Upper lobe of right lung (tissue), 1 donor: Measurements from ENCODE around the gene KRTAP5-4. TPM values are rescaled to one million over a fixed set of nuclear protein-coding genes. Genes with fewer than 3 reads are reported as not detected.

Experiments used
- ATAC-seq: fragments of 200-7000 bp; cut with Tn5 transposase; one replicate; pipeline ENCODE4 v1.9.1; 2020; ENCODE audit warnings: mild to moderate bottlenecking, moderate library complexity
- DNase-seq: peaks from one replicate; pipeline ENCODE4 v3.0.0-alpha.2; 2020
- H3K27ac ChIP-seq: fragments of 200-600 bp; one replicate; pipeline ENCODE4 v1.8.0; 2022
- H3K27me3 ChIP-seq: fragments of 200-600 bp; one replicate; pipeline ENCODE4 v1.8.0; 2022; ENCODE audit warnings: mild to moderate bottlenecking
- H3K36me3 ChIP-seq: fragments of 200-600 bp; one replicate; pipeline ENCODE4 v1.8.0; 2022
- H3K4me1 ChIP-seq: fragments of 200-600 bp; one replicate; pipeline ENCODE4 v1.8.0; 2022
- H3K4me3 ChIP-seq: fragments of 200-600 bp; one replicate; pipeline ENCODE4 v1.8.0; 2022; ENCODE audit warnings: mild to moderate bottlenecking
- H3K9me3 ChIP-seq: fragments of 200-600 bp; one replicate; pipeline ENCODE4 v1.8.0; 2022
- CTCF ChIP-seq: fragments of 200-600 bp; IDR thresholded peaks from one replicate; pipeline ENCODE4 v1.8.0; 2022; ENCODE audit warnings: antibody characterized with exemption
- intact Hi-C: fragments of 100-400 bp; cut with DNase I; formaldehyde crosslinking; loops from one replicate; pipeline ENCODE4 v1.11.0; 2022
- total RNA-seq: library from RNA; stranded (reverse); fragmentation: NEBNext Ultra II Directional; extraction: Animal tissue kit (Norgen Biotek cat#: 25700); gene quantifications from one replicate; pipeline ENCODE4 v1.2.1, GENCODE V29; 2021
- donor health status: DM: no; HTN: yes; CAD: no; lungs with severe emphysema.

The KRTAP5-4 gene
- total RNA-seq, 1 donor from 2014 or later, result not detected

- DNase-seq (no peak), ATAC-seq (no peak)
- H3K9me3 ChIP-seq, result no peaks in the 10 kb centered on the region
- H3K4me1 ChIP-seq, result no peaks in the 10 kb centered on the region
- no peaks in the 10 kb centered on the region for H3K36me3 ChIP-seq
- intact Hi-C loops, result no loop called here
- H3K27ac ChIP-seq, result no peak overlapping the region
- H3K4me3 ChIP-seq, result no peak overlapping the region
- TF ChIP-seq CTCF, result no peak
- no peaks in the 10 kb centered on the region for H3K27me3 ChIP-seq
Measured at GRCh38 chr11:1645357-1645821, 23.5 kb upstream of the KRTAP5-4 start.

GRCh38 chr11:1644601-1645356, 22.8 kb upstream of the KRTAP5-4 start:
- DNase-seq, result no peak
- H3K36me3 ChIP-seq, result no peaks in the 10 kb centered on the region
- H3K4me1 ChIP-seq, result no peaks in the 10 kb centered on the region
- H3K4me3 ChIP-seq, result no peak overlapping the region
- no peak for TF ChIP-seq CTCF
- no peaks in the 10 kb centered on the region for H3K9me3 ChIP-seq
- peak; percentile 16 for ATAC-seq
- intact Hi-C loops, result no loop called here
- H3K27me3 ChIP-seq, result no peaks in the 10 kb centered on the region
- H3K27ac ChIP-seq, result no peak overlapping the region

- intact Hi-C loops, result no loop called here
- Histone ChIP-seq H3K4me3 (no peak overlapping the region), H3K27me3 (no peaks in the 10 kb centered on the region), H3K9me3 (no peaks in the 10 kb centered on the region), H3K27ac (no peak overlapping the region), H3K4me1 (no peaks in the 10 kb centered on the region), H3K36me3 (no peaks in the 10 kb centered on the region)
- no peak for ATAC-seq
- TF ChIP-seq CTCF, result no peak
- no peak for DNase-seq
Measured at GRCh38 chr11:1643146-1643690, 21.3 kb upstream of the KRTAP5-4 start.

- Histone ChIP-seq H3K27ac (no peak overlapping the region), H3K9me3 (no peaks in the 10 kb centered on the region), H3K4me1 (no peaks in the 10 kb centered on the region), H3K4me3 (no peak overlapping the region), H3K36me3 (no peaks in the 10 kb centered on the region), H3K27me3 (no peaks in the 10 kb centered on the region)
- DNase-seq (no peak), ATAC-seq (no peak)
- intact Hi-C loops, result no loop called here
- TF ChIP-seq CTCF, result no peak
Measured at GRCh38 chr11:1642288-1643145, 20.6 kb upstream of the KRTAP5-4 start.

GRCh38 chr11:1641096-1641495, 19.2 kb upstream of the KRTAP5-4 start:
- DNase-seq (no peak), ATAC-seq (no peak)
- no peaks in the 10 kb centered on the region for H3K4me1 ChIP-seq
- H3K9me3 ChIP-seq, result no peaks in the 10 kb centered on the region
- H3K4me3 ChIP-seq, result no peak overlapping the region
- no peak overlapping the region for H3K27ac ChIP-seq
- no peaks in the 10 kb centered on the region for H3K36me3 ChIP-seq
- intact Hi-C loops, result no loop called here
- H3K27me3 ChIP-seq, result no peaks in the 10 kb centered on the region
- TF ChIP-seq CTCF, result no peak
